SH-SY5Y (cell line): ENCODE data around the gene GLOD4.

Experiments
- GATA2 ChIP-seq: IDR thresholded peaks from 2 replicates; pipeline ENCODE4 v1.6.1; 2011; ENCODE audit warnings: mild to moderate bottlenecking, low read depth, low read length
- GATA3 ChIP-seq: IDR thresholded peaks from 2 replicates; pipeline ENCODE4 v1.6.1; 2011; ENCODE audit warnings: low read depth, mild to moderate bottlenecking, low read length, moderate library complexity

DNA sequence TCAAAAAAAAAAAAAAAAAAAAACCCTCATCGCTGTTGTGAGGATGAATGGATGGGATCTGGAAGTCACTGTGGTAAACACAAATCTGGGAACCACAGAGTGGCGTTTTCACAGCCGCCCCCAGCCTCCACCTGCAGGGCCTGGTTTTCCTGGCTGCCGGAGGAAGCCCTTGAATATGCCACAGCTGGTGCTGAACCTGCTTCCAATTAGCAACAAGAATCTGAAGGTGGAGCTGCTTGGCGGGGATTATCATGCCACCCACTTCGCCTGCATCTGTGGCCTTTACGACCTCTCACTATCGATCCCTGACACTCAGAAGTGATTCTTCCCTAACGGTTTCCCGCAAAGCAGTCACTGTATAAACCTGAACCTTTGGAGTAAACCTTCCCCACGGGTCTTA lies 16.2 kb upstream of the GLOD4 start:
- TF ChIP-seq GATA2 (no peak), GATA3 (no peak)
